HEK293 (cell line): ENCODE data around the gene MUS81.

Experiments used
- KLF16 ChIP-seq: fragments of 450-650 bp; formaldehyde crosslinking; IDR thresholded peaks from 2 replicates; pipeline ENCODE4 v1.5.1; 2017; ENCODE audit warnings: missing biosample characterization, missing genetic modification characterization
- KLF8 ChIP-seq: fragments of 450-650 bp; formaldehyde crosslinking; IDR thresholded peaks from 2 replicates; pipeline ENCODE4 v1.5.1; 2016; ENCODE audit warnings: missing biosample characterization, missing genetic modification characterization
- KLF9 ChIP-seq: fragments of 450-650 bp; formaldehyde crosslinking; IDR thresholded peaks from 2 replicates; pipeline ENCODE4 v1.5.1; 2016; ENCODE audit warnings: missing biosample characterization, missing genetic modification characterization, low read depth
- SP3 ChIP-seq: fragments of 450-650 bp; formaldehyde crosslinking; IDR thresholded peaks from 2 replicates; pipeline ENCODE4 v1.5.1; 2016; ENCODE audit warnings: missing biosample characterization, missing genetic modification characterization
- ZBTB48 ChIP-seq: fragments of 450-650 bp; formaldehyde crosslinking; IDR thresholded peaks from 2 replicates; pipeline ENCODE4 v1.5.1; 2016; ENCODE audit warnings: missing biosample characterization, missing genetic modification characterization
- ZEB2 ChIP-seq: fragments of 450-650 bp; formaldehyde crosslinking; IDR thresholded peaks from 2 replicates; pipeline ENCODE4 v1.5.1; 2016; ENCODE audit warnings: missing biosample characterization, missing genetic modification characterization
- ZNF2 ChIP-seq: fragments of 450-650 bp; formaldehyde crosslinking; IDR thresholded peaks from 2 replicates; pipeline ENCODE4 v1.5.1; 2016; ENCODE audit warnings: missing biosample characterization, missing genetic modification characterization
- ZNF214 ChIP-seq: fragments of 450-650 bp; formaldehyde crosslinking; IDR thresholded peaks from 2 replicates; pipeline ENCODE4 v1.5.1; 2017; ENCODE audit warnings: missing biosample characterization, mild to moderate bottlenecking, missing genetic modification characterization, borderline replicate concordance
- ZNF501 ChIP-seq: fragments of 450-650 bp; formaldehyde crosslinking; IDR thresholded peaks from 2 replicates; pipeline ENCODE4 v1.5.1; 2016; ENCODE audit warnings: missing biosample characterization, missing genetic modification characterization
- ZNF600 ChIP-seq: fragments of 450-650 bp; formaldehyde crosslinking; IDR thresholded peaks from 2 replicates; pipeline ENCODE4 v1.5.1; 2016; ENCODE audit warnings: missing biosample characterization, missing genetic modification characterization
- ZXDB ChIP-seq: fragments of 450-650 bp; formaldehyde crosslinking; IDR thresholded peaks from 2 replicates; pipeline ENCODE4 v1.5.1; 2016; ENCODE audit warnings: missing biosample characterization, missing genetic modification characterization
- TF ChIP-seq, protein P1 (sequence below): IDR thresholded peaks from 2 replicates; pipeline ENCODE4 v1.6.1; 2011; ENCODE audit warnings: mild to moderate bottlenecking, low read depth, low read length, borderline replicate concordance
- TF ChIP-seq, protein P2 (sequence below): fragments of 450-650 bp; formaldehyde crosslinking; IDR thresholded peaks from 2 replicates; pipeline ENCODE4 v1.5.1; 2016; ENCODE audit warnings: missing biosample characterization, missing genetic modification characterization
- TF ChIP-seq, protein P3 (sequence below): fragments of 450-650 bp; formaldehyde crosslinking; IDR thresholded peaks from 2 replicates; pipeline ENCODE4 v1.5.1; 2016; ENCODE audit warnings: missing biosample characterization, missing genetic modification characterization
- TF ChIP-seq, protein P4 (sequence below): fragments of 450-650 bp; formaldehyde crosslinking; IDR thresholded peaks from 2 replicates; pipeline ENCODE4 v1.5.1; 2016; ENCODE audit warnings: missing biosample characterization, missing genetic modification characterization
- TF ChIP-seq, protein P5 (sequence below): fragments of 450-650 bp; formaldehyde crosslinking; conservative IDR thresholded peaks from 2 replicates; pipeline ENCODE4 v1.5.1; 2016; ENCODE audit warnings: low read depth, missing biosample characterization, missing genetic modification characterization
- TF ChIP-seq, protein P6 (sequence below): fragments of 450-650 bp; formaldehyde crosslinking; IDR thresholded peaks from 2 replicates; pipeline ENCODE4 v1.5.1; 2016; ENCODE audit warnings: missing biosample characterization, missing genetic modification characterization
- TF ChIP-seq, protein P7 (sequence below): fragments of 450-650 bp; formaldehyde crosslinking; IDR thresholded peaks from 2 replicates; pipeline ENCODE4 v1.5.1; 2016; ENCODE audit warnings: missing biosample characterization, missing genetic modification characterization

Gene MUS81

DNA sequence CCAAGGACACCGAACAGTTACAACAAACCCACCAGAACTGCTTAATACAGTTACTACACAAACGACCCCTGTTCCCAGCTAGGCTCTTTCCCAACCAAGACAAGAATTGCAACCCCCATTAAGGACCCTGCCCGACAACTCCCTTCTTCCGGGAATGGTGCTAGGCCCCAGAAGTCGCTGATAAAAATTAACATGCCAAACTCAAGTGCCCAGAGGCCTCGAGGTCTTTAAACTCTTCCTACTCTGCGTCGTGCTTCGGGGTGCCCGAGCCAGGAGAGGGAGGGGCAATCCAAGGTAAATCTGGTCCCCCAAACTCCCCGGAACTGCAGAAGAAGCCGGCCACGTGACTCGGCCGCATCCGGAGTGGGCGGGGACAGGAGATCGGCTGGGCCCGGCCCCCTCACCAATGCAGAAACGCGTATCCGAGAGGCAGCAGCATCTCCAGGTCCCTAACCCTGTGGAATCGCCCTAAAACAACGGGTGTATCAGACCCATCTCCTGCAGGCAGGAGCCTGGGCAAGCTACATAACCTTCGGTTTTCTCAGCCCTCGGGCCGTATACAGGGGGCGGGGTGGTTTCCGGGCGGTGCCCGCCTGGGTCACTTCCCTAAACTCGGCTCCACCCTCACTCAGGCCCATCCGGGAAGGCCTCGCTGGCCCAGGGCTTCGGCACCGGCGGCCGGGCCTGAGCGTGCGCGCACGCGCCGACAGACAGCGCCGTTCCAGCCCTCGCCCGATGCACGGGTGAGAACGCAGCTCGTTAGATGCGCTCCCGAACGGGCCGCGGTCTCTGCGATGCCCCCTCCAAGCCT, 3.3 kb upstream of the MUS81 start (continued):
- TF ChIP-seq ZNF2 (tag by site-specific recombination) (peak; percentile 69; the same call in 1 of the 2 replicates), ZXDB (tag by site-specific recombination) (0 out of 2 replicates have a peak, but pooled peaks have one; percentile 18), KLF9 (tag by site-specific recombination) (peak; percentile 91), ZBTB48 (tag by site-specific recombination) (peak; percentile 70), ZNF214 (no peak), ZNF501 (tag by site-specific recombination) (0 out of 2 replicates have a peak, but pooled peaks have one; percentile 45), ZNF600 (tag by site-specific recombination) (no peak), ZEB2 (tag by site-specific recombination) (peak; percentile 50; the same call in 1 of the 2 replicates), KLF16 (tag by site-specific recombination) (peak; percentile 86), KLF8 (tag by site-specific recombination) (0 out of 2 replicates have a peak, but pooled peaks have one; percentile 15), SP3 (tag by site-specific recombination) (peak; percentile 78)
- TF ChIP-seq, protein P1, sequence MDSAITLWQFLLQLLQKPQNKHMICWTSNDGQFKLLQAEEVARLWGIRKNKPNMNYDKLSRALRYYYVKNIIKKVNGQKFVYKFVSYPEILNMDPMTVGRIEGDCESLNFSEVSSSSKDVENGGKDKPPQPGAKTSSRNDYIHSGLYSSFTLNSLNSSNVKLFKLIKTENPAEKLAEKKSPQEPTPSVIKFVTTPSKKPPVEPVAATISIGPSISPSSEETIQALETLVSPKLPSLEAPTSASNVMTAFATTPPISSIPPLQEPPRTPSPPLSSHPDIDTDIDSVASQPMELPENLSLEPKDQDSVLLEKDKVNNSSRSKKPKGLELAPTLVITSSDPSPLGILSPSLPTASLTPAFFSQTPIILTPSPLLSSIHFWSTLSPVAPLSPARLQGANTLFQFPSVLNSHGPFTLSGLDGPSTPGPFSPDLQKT, result peak; percentile 80; the same call in 1 of the 2 replicates
- TF ChIP-seq, protein P2, sequence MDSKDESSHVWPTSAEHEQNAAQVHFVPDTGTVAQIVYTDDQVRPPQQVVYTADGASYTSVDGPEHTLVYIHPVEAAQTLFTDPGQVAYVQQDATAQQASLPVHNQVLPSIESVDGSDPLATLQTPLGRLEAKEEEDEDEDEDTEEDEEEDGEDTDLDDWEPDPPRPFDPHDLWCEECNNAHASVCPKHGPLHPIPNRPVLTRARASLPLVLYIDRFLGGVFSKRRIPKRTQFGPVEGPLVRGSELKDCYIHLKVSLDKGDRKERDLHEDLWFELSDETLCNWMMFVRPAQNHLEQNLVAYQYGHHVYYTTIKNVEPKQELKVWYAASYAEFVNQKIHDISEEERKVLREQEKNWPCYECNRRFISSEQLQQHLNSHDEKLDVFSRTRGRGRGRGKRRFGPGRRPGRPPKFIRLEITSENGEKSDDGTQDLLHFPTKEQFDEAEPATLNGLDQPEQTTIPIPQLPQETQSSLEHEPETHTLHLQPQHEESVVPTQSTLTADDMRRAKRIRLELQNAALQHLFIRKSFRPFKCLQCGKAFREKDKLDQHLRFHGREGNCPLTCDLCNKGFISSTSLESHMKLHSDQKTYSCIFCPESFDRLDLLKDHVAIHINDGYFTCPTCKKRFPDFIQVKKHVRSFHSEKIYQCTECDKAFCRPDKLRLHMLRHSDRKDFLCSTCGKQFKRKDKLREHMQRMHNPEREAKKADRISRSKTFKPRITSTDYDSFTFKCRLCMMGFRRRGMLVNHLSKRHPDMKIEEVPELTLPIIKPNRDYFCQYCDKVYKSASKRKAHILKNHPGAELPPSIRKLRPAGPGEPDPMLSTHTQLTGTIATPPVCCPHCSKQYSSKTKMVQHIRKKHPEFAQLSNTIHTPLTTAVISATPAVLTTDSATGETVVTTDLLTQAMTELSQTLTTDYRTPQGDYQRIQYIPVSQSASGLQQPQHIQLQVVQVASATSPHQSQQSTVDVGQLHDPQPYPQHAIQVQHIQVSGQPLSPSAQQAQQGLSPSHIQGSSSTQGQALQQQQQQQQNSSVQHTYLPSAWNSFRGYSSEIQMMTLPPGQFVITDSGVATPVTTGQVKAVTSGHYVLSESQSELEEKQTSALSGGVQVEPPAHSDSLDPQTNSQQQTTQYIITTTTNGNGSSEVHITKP, result peak; percentile 14; the same call in 1 of the 2 replicates
- TF ChIP-seq, protein P3, sequence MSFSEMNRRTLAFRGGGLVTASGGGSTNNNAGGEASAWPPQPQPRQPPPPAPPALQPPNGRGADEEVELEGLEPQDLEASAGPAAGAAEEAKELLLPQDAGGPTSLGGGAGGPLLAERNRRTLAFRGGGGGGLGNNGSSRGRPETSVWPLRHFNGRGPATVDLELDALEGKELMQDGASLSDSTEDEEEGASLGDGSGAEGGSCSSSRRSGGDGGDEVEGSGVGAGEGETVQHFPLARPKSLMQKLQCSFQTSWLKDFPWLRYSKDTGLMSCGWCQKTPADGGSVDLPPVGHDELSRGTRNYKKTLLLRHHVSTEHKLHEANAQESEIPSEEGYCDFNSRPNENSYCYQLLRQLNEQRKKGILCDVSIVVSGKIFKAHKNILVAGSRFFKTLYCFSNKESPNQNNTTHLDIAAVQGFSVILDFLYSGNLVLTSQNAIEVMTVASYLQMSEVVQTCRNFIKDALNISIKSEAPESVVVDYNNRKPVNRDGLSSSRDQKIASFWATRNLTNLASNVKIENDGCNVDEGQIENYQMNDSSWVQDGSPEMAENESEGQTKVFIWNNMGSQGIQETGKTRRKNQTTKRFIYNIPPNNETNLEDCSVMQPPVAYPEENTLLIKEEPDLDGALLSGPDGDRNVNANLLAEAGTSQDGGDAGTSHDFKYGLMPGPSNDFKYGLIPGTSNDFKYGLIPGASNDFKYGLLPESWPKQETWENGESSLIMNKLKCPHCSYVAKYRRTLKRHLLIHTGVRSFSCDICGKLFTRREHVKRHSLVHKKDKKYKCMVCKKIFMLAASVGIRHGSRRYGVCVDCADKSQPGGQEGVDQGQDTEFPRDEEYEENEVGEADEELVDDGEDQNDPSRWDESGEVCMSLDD (tag by site-specific recombination), result 0 out of 2 replicates have a peak, but pooled peaks have one; percentile 8
- TF ChIP-seq, protein P4, sequence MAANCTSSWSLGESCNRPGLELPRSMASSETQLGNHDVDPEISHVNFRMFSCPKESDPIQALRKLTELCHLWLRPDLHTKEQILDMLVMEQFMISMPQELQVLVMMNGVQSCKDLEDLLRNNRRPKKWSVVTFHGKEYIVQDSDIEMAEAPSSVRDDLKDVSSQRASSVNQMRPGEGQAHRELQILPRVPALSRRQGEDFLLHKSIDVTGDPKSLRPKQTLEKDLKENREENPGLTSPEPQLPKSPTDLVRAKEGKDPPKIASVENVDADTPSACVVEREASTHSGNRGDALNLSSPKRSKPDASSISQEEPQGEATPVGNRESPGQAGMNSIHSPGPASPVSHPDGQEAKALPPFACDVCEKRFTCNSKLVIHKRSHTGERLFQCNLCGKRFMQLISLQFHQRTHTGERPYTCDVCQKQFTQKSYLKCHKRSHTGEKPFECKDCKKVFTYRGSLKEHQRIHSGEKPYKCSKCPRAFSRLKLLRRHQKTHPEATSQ (tag by site-specific recombination), result no peak
- TF ChIP-seq, protein P5, sequence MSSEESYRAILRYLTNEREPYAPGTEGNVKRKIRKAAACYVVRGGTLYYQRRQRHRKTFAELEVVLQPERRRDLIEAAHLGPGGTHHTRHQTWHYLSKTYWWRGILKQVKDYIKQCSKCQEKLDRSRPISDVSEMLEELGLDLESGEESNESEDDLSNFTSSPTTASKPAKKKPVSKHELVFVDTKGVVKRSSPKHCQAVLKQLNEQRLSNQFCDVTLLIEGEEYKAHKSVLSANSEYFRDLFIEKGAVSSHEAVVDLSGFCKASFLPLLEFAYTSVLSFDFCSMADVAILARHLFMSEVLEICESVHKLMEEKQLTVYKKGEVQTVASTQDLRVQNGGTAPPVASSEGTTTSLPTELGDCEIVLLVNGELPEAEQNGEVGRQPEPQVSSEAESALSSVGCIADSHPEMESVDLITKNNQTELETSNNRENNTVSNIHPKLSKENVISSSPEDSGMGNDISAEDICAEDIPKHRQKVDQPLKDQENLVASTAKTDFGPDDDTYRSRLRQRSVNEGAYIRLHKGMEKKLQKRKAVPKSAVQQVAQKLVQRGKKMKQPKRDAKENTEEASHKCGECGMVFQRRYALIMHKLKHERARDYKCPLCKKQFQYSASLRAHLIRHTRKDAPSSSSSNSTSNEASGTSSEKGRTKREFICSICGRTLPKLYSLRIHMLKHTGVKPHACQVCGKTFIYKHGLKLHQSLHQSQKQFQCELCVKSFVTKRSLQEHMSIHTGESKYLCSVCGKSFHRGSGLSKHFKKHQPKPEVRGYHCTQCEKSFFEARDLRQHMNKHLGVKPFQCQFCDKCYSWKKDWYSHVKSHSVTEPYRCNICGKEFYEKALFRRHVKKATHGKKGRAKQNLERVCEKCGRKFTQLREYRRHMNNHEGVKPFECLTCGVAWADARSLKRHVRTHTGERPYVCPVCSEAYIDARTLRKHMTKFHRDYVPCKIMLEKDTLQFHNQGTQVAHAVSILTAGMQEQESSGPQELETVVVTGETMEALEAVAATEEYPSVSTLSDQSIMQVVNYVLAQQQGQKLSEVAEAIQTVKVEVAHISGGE (tag by site-specific recombination), result peak; percentile 88
- TF ChIP-seq, protein P6, sequence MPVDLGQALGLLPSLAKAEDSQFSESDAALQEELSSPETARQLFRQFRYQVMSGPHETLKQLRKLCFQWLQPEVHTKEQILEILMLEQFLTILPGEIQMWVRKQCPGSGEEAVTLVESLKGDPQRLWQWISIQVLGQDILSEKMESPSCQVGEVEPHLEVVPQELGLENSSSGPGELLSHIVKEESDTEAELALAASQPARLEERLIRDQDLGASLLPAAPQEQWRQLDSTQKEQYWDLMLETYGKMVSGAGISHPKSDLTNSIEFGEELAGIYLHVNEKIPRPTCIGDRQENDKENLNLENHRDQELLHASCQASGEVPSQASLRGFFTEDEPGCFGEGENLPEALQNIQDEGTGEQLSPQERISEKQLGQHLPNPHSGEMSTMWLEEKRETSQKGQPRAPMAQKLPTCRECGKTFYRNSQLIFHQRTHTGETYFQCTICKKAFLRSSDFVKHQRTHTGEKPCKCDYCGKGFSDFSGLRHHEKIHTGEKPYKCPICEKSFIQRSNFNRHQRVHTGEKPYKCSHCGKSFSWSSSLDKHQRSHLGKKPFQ (tag by site-specific recombination), result no peak
- TF ChIP-seq, protein P7, sequence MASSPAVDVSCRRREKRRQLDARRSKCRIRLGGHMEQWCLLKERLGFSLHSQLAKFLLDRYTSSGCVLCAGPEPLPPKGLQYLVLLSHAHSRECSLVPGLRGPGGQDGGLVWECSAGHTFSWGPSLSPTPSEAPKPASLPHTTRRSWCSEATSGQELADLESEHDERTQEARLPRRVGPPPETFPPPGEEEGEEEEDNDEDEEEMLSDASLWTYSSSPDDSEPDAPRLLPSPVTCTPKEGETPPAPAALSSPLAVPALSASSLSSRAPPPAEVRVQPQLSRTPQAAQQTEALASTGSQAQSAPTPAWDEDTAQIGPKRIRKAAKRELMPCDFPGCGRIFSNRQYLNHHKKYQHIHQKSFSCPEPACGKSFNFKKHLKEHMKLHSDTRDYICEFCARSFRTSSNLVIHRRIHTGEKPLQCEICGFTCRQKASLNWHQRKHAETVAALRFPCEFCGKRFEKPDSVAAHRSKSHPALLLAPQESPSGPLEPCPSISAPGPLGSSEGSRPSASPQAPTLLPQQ (tag by site-specific recombination), result 0 out of 2 replicates have a peak, but pooled peaks have one; percentile 34
